B cell (primary cell): Measurements from ENCODE around the gene CCDC106. TPM values are rescaled to one million over a fixed set of nuclear protein-coding genes. Genes with fewer than 3 reads are reported as not detected.

ENCODE experiments used
- ATAC-seq: fragments of 200-7000 bp; cut with Tn5 transposase; one replicate; pipeline ENCODE4 v1.10.0; 2021; ENCODE audit warnings: low read depth, mild to moderate bottlenecking, moderate number of reproducible peaks, moderate library complexity
- CTCF ChIA-PET: fragments of 350-600 bp; sonication (Branson Sonifier 250); formaldehyde crosslinking; loops from one replicate; lab custom pipeline; 2021; ENCODE audit warnings: antibody characterized with exemption, inconsistent platforms; lab: Charles Lee
- POLR2A ChIA-PET: fragments of 350-600 bp; sonication (Branson Sonifier 250); formaldehyde crosslinking; loops from one replicate; lab custom pipeline; 2021; ENCODE audit warnings: antibody characterized with exemption; lab: Charles Lee
- DNase-seq: peaks from one replicate; pipeline ENCODE4 v3.0.0; 2013
- H2AFZ ChIP-seq: 2 replicates; pipeline ENCODE4 v1.6.1; 2012; ENCODE audit warnings: mild to moderate bottlenecking, low read depth, low read length; ENCODE audit not compliant: insufficient read depth, poor library complexity, severe bottlenecking
- H3K27ac ChIP-seq, 2 donors: 1 replicate in 1 of 2; 2 replicates in 1 of 2; pipeline ENCODE4 v1.5.1; 2012 to 2013; ENCODE audit warnings: low read length in 2 of 2, mild to moderate bottlenecking in 2 of 2, moderate library complexity in 1 of 2
- H3K27me3 ChIP-seq, 4 experiments: fragments of 200-600 bp in 1 of 4; sonication (generic) in 1 of 4; replicated peaks in 1 of 4; 1 replicate in 2 of 4; 2 replicates in 2 of 4; pipeline versions ENCODE4 v1.6.1 to v1.7.0; 2013 to 2016; ENCODE audit warnings: low read length in 3 of 4, mild to moderate bottlenecking in 2 of 4, mixed read lengths in 1 of 4, moderate library complexity in 1 of 4; ENCODE audit not compliant: insufficient read depth in 4 of 4, control insufficient read depth in 3 of 4; ENCODE audit errors: control extremely low read depth in 1 of 4
- H3K36me3 ChIP-seq, 2 experiments: replicated peaks in 1 of 2; 1 replicate in 1 of 2; 2 replicates in 1 of 2; pipeline versions ENCODE4 v1.6.1 to v1.7.1; 2013; ENCODE audit warnings: low read length in 1 of 2; ENCODE audit not compliant: insufficient read depth in 2 of 2, control insufficient read depth in 1 of 2; ENCODE audit errors: control extremely low read depth in 1 of 2, extremely low read depth in 1 of 2
- H3K4me1 ChIP-seq, 2 donors: fragments of 200-600 bp in 1 of 2; sonication (generic) in 1 of 2; 1 replicate in 1 of 2; 2 replicates in 1 of 2; pipeline versions ENCODE4 v1.5.1 to v1.6.1; 2013 to 2017; ENCODE audit warnings: low read length in 2 of 2; ENCODE audit not compliant: control insufficient read depth in 2 of 2, insufficient read depth in 2 of 2
- H3K4me2 ChIP-seq: replicated peaks from 2 replicates; pipeline ENCODE3; 2012; ENCODE audit warnings: mild to moderate bottlenecking, low read depth, low read length; ENCODE audit not compliant: poor library complexity, severe bottlenecking
- H3K4me3 ChIP-seq, 5 experiments: fragments of 200-600 bp in 1 of 5; sonication (generic) in 1 of 5; 1 replicate in 3 of 5; 2 replicates in 2 of 5; pipeline versions ENCODE4 v1.5.1 to v1.7.0; 2011 to 2016; ENCODE audit warnings: low read length in 4 of 5, mild to moderate bottlenecking in 4 of 5, low read depth in 2 of 5, control low read depth in 1 of 5, moderate library complexity in 1 of 5; ENCODE audit not compliant: insufficient read depth in 1 of 5; ENCODE audit errors: control extremely low read depth in 1 of 5, extremely low read depth in 1 of 5
- H3K79me2 ChIP-seq: fragments of 200-600 bp; sonication (generic); one replicate; pipeline ENCODE4 v1.6.0; 2016; ENCODE audit warnings: low read length; ENCODE audit not compliant: control insufficient read depth, insufficient read depth
- H3K9ac ChIP-seq: fragments of 200-600 bp; sonication (generic); 2 replicates; pipeline ENCODE4 v1.6.1; 2017; ENCODE audit warnings: mild to moderate bottlenecking, low read length, moderate library complexity
- H3K9me3 ChIP-seq, 3 donors: one replicate each; pipeline versions ENCODE4 v1.6.1 to v1.7.1; 2013; ENCODE audit warnings: low read length in 2 of 3; ENCODE audit not compliant: control insufficient read depth in 2 of 3, insufficient read depth in 1 of 3; ENCODE audit errors: control extremely low read depth in 1 of 3
- H4K20me1 ChIP-seq: 2 replicates; pipeline ENCODE4 v1.6.0; 2012; ENCODE audit warnings: mild to moderate bottlenecking, low read length; ENCODE audit not compliant: insufficient read depth, control insufficient read depth, poor library complexity, severe bottlenecking
- H3K27ac Mint-ChIP-seq: one replicate; pipeline ENCODE4 v1.8.0; 2021; ENCODE audit warnings: mixed read lengths
- H3K27me3 Mint-ChIP-seq: one replicate; pipeline ENCODE4 v1.8.0; 2021; ENCODE audit warnings: mixed read lengths
- H3K4me1 Mint-ChIP-seq: one replicate; pipeline ENCODE4 v1.8.0; 2021; ENCODE audit warnings: mixed read lengths
- H3K4me3 Mint-ChIP-seq: one replicate; pipeline ENCODE4 v1.8.0; 2021; ENCODE audit warnings: mixed read lengths
- H3K9me3 Mint-ChIP-seq: one replicate; pipeline ENCODE4 v1.8.0; 2022; ENCODE audit warnings: mixed read lengths; ENCODE audit not compliant: insufficient read depth
- EZH2 ChIP-seq: IDR thresholded peaks from 2 replicates; pipeline ENCODE4 v1.6.1; 2012; ENCODE audit warnings: borderline replicate concordance, low read depth, mild to moderate bottlenecking, moderate library complexity, low read length; ENCODE audit not compliant: insufficient read depth, poor library complexity, severe bottlenecking
- WGBS: methylation state at CpG from one replicate; pipeline ENCODE4 v1.1.5; 2013; ENCODE audit warnings: missing lambda C conversion rate; ENCODE audit not compliant: insufficient coverage; 5-methylcytosine and 5-hydroxymethylcytosine counted together
- intact Hi-C: fragments of 100-400 bp; cut with micrococcal nuclease; formaldehyde crosslinking; loops from one replicate; pipeline ENCODE4 v1.10.0; 2022
- polyA plus RNA-seq: library from polyadenylated mRNA; depleted of rRNA; stranded (reverse); fragments of >200 nt; gene quantifications from 2 replicates; pipeline ENCODE4 v1.2.3, GENCODE V29; 2012
- total RNA-seq, 2 donors: library from RNA; stranded (reverse); fragments of 120-200 nt in 1 of 2; gene quantifications; 1 replicate in 1 of 2; 2 replicates in 1 of 2; pipeline versions ENCODE4 v1.2.3 to v1.2.4, GENCODE V29; 2013 to 2022
- TF ChIP-seq, protein P1 (sequence below): fragments of 200-600 bp; IDR thresholded peaks from one replicate; pipeline ENCODE4 v1.8.0; 2022; ENCODE audit warnings: antibody characterized with exemption, mild to moderate bottlenecking

Gene CCDC106
- total and polyA plus RNA-seq, 2 donors (not counting 1 experiment from before 2014, with no cell fraction given), result 25.2 to 52.1 TPM

- peaks cover 25% of the 10 kb centered on the region for H3K4me1 Mint-ChIP-seq
- ATAC-seq, result no peak
- peaks cover 93% of the 10 kb centered on the region for H4K20me1 ChIP-seq
- no peak overlapping the region for H3K27ac Mint-ChIP-seq
- ChIA-PET POLR2A (no interaction called here), CTCF (no interaction called here)
- no peaks in the 10 kb centered on the region for H3K27me3 ChIP-seq
- no peak overlapping the region for H3K4me3 Mint-ChIP-seq
- H3K36me3 ChIP-seq, result peaks cover 0 to 80% of the 10 kb centered on the region in 2 experiments
- no peak for DNase-seq
- H3K9me3 ChIP-seq, result no peaks in the 10 kb centered on the region
- 93% methylated on average over 25 of the region's 30 CpGs for WGBS
- H3K27ac ChIP-seq, result no peak overlapping the region
- peaks cover 80% of the 10 kb centered on the region for H3K79me2 ChIP-seq
- H3K9ac ChIP-seq, result no peak overlapping the region
- TF ChIP-seq, protein P1, sequence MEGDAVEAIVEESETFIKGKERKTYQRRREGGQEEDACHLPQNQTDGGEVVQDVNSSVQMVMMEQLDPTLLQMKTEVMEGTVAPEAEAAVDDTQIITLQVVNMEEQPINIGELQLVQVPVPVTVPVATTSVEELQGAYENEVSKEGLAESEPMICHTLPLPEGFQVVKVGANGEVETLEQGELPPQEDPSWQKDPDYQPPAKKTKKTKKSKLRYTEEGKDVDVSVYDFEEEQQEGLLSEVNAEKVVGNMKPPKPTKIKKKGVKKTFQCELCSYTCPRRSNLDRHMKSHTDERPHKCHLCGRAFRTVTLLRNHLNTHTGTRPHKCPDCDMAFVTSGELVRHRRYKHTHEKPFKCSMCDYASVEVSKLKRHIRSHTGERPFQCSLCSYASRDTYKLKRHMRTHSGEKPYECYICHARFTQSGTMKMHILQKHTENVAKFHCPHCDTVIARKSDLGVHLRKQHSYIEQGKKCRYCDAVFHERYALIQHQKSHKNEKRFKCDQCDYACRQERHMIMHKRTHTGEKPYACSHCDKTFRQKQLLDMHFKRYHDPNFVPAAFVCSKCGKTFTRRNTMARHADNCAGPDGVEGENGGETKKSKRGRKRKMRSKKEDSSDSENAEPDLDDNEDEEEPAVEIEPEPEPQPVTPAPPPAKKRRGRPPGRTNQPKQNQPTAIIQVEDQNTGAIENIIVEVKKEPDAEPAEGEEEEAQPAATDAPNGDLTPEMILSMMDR, result no peak
- TF ChIP-seq EZH2, result no peak
- H3K4me3 ChIP-seq, result no peak overlapping the region
- H2AFZ ChIP-seq, result no peak overlapping the region
- H3K4me2 ChIP-seq, result no peak overlapping the region
- H3K9me3 Mint-ChIP-seq, result no peaks in the 10 kb centered on the region
- intact Hi-C loops, result no loop called here
- peaks cover 0 to 7% of the 10 kb centered on the region in 2 donors for H3K4me1 ChIP-seq
- H3K27me3 Mint-ChIP-seq, result no peaks in the 10 kb centered on the region
Observed at GRCh38 chr19:55668603-55669348, 20.8 kb downstream of the CCDC106 start.
